H1 (cell line): Measurements from ENCODE around the gene AP5S1.

Experiments used
- CEBPB ChIP-seq: IDR thresholded peaks from 2 replicates; pipeline ENCODE4 v1.6.1; 2012; ENCODE audit warnings: low read depth, low read length
- POLR2AphosphoS5 ChIP-seq: IDR thresholded peaks from 2 replicates; pipeline ENCODE4 v1.6.1; 2011; ENCODE audit warnings: low read depth, low read length
- SP1 ChIP-seq: IDR thresholded peaks from 2 replicates; pipeline ENCODE4 v1.6.1; 2011; ENCODE audit warnings: low read depth, low read length
- TAF1 ChIP-seq: IDR thresholded peaks from 2 replicates; pipeline ENCODE4 v1.6.1; 2011; ENCODE audit warnings: mild to moderate bottlenecking, low read depth, low read length
- TF ChIP-seq, protein P1 (sequence below), 3 experiments: IDR thresholded peaks; 1 replicate in 2 of 3; 2 replicates in 1 of 3; pipeline versions ENCODE4 v1.5.1 to v1.6.1; 2011; ENCODE audit warnings: low read length in 3 of 3, mild to moderate bottlenecking in 3 of 3, inconsistent platforms in 2 of 3, low read depth in 1 of 3, moderate library complexity in 1 of 3; ENCODE audit not compliant: insufficient read depth in 1 of 3; ENCODE audit errors: control extremely low read depth in 1 of 3

DNA sequence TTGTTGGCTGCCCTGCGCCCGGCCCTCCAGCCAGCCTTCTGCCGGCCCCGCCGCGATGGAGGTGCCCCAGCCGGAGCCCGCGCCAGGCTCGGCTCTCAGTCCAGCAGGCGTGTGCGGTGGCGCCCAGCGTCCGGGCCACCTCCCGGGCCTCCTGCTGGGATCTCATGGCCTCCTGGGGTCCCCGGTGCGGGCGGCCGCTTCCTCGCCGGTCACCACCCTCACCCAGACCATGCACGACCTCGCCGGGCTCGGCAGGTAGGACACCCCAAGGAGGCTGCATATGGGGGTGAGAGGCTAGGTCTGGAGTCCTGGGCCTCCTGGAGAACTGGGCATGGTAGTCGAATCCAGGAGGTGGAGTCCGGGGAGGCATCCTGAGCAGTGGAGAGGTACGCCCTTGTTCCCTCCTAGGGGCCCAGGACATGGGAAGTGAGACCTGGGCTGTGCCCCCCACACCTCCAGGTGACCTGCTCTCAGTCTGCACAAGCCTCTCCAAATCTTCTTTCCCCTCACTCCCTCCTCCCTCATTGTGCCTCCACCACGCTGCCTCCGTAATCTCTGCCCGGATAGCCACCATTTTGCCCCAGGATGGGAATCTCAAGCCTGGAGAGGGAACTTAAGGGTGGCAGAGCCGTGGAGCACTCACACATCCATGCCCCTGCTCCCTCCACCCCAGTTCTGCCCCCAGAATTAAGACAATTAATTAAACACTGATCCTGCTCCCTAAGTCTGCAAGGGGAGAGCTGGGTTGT, 23.7 kb upstream of the AP5S1 start:
- TF ChIP-seq TAF1: no peak
- TF ChIP-seq SP1: no peak
- TF ChIP-seq CEBPB: no peak
- TF ChIP-seq, protein P1, sequence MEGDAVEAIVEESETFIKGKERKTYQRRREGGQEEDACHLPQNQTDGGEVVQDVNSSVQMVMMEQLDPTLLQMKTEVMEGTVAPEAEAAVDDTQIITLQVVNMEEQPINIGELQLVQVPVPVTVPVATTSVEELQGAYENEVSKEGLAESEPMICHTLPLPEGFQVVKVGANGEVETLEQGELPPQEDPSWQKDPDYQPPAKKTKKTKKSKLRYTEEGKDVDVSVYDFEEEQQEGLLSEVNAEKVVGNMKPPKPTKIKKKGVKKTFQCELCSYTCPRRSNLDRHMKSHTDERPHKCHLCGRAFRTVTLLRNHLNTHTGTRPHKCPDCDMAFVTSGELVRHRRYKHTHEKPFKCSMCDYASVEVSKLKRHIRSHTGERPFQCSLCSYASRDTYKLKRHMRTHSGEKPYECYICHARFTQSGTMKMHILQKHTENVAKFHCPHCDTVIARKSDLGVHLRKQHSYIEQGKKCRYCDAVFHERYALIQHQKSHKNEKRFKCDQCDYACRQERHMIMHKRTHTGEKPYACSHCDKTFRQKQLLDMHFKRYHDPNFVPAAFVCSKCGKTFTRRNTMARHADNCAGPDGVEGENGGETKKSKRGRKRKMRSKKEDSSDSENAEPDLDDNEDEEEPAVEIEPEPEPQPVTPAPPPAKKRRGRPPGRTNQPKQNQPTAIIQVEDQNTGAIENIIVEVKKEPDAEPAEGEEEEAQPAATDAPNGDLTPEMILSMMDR (IDR thresholded peaks at IDR 0.05; ENCODE audit: control extremely low read depth in 1 of 3, insufficient read depth in 1 of 3, low read depth in 1 of 3, low read length in 3 of 3): no peak
- no peak for TF ChIP-seq POLR2AphosphoS5
